ENCODE results near the gene ALDH1L1. TPM values are rescaled to one million over a fixed set of nuclear protein-coding genes. Genes with fewer than 3 reads are reported as not detected.

Gene ALDH1L1
- total RNA-seq, 1 experiment from 2014 or later: 0.41 TPM

DNA sequence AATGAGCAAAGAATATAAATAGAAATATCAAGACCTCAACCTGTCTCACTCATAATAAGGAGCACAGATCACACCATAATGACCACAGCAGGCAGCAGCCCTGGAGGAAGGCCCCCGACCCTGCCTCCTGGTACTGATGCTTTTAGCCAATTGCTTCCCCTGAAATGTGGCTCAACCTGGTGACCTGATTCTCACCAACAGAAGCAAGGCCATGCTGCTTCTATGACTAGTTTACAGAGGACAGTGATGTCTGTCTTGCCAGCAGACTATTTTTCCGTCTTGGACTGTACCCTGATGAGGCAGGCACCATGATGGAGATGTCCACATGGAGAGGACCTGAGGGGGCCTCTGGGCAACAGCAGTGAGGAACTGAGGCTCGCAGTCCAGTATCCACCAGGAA, 114.5 kb downstream of the ALDH1L1 start:
- no peaks in the 10 kb centered on the region for H3K27me3 ChIP-seq (replicated peaks; ENCODE audit: control insufficient read depth, insufficient read depth, low read length)
- TF ChIP-seq, protein P1, sequence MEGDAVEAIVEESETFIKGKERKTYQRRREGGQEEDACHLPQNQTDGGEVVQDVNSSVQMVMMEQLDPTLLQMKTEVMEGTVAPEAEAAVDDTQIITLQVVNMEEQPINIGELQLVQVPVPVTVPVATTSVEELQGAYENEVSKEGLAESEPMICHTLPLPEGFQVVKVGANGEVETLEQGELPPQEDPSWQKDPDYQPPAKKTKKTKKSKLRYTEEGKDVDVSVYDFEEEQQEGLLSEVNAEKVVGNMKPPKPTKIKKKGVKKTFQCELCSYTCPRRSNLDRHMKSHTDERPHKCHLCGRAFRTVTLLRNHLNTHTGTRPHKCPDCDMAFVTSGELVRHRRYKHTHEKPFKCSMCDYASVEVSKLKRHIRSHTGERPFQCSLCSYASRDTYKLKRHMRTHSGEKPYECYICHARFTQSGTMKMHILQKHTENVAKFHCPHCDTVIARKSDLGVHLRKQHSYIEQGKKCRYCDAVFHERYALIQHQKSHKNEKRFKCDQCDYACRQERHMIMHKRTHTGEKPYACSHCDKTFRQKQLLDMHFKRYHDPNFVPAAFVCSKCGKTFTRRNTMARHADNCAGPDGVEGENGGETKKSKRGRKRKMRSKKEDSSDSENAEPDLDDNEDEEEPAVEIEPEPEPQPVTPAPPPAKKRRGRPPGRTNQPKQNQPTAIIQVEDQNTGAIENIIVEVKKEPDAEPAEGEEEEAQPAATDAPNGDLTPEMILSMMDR (IDR thresholded peaks at IDR 0.05; ENCODE audit: insufficient read depth in 1 of 2, low read depth in 1 of 2, low read length in 1 of 2, severe bottlenecking in 1 of 2, unreplicated experiment in 1 of 2): no peak
- ChIA-PET POLR2A (no interaction called here), CTCF (no interaction called here)
- peaks cover 6% of the 10 kb centered on the region for H3K36me3 Mint-ChIP-seq (ENCODE audit: insufficient read depth, unreplicated experiment)
- peaks cover 2% of the 10 kb centered on the region for H3K36me3 ChIP-seq (ENCODE audit: control insufficient read depth, insufficient read depth, low read length)
- BruUV-seq (replicated peaks): no TSS peak
- no peak overlapping the region for H3K4me3 ChIP-seq (ENCODE audit: low read depth, low read length)
- H3K4me1 Mint-ChIP-seq (ENCODE audit: low read depth, unreplicated experiment): peaks cover 13% of the 10 kb centered on the region
- peaks cover 28% of the 10 kb centered on the region for H3K4me1 ChIP-seq
- H3K27me3 Mint-ChIP-seq (ENCODE audit: insufficient read depth, unreplicated experiment): no peaks in the 10 kb centered on the region
- DNase-seq: no peak
- H3K9me3 Mint-ChIP-seq (ENCODE audit: unreplicated experiment): peaks cover 8% of the 10 kb centered on the region
- intact Hi-C loops (cut with micrococcal nuclease; ENCODE audit: unreplicated experiment): no loop called here
- H3K4me3 Mint-ChIP-seq (ENCODE audit: unreplicated experiment): no peak overlapping the region
- peaks cover 11% of the 10 kb centered on the region for H3K9me3 ChIP-seq
- H3K27ac Mint-ChIP-seq (ENCODE audit: unreplicated experiment): peak overlapping the region; percentile 45

DNA sequence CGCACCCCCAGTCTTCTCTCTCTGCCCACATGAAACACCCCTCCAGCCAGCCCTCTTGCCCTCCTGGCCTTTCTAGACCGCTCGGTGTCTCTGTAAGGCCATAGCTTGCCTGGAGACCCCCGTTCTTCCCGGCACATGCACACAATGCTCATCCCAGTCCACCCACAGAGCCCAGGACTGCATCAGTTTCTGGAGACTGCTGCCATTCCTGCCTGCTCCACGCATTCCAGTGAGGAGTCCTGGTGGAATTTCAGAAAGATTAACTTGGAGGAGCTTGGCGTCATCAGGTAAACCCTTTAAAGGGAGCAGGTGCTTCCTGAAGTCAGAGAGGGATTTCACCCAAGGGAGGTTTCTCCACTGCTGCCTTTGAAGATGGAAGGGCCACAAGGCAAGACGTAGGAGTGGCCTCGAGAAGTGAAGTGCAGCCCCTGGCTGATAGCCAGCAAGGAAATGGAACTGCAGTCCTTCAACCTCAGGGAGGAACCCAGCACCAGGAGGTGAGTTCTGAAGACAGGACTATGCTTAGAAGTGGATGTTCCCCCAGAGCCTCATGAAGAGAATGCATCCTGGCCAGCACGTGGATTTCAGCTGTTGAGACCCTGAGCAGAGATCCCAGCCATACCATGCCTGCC, 115.6 kb downstream of the ALDH1L1 start:
- Mint-ChIP-seq H3K27ac (ENCODE audit: unreplicated experiment) (no peak overlapping the region), H3K27me3 (ENCODE audit: insufficient read depth, unreplicated experiment) (no peaks in the 10 kb centered on the region), H3K36me3 (ENCODE audit: insufficient read depth, unreplicated experiment) (peaks cover 6% of the 10 kb centered on the region), H3K9me3 (ENCODE audit: unreplicated experiment) (no peaks in the 10 kb centered on the region), H3K4me3 (ENCODE audit: unreplicated experiment) (no peak overlapping the region), H3K4me1 (ENCODE audit: low read depth, unreplicated experiment) (peaks cover 13% of the 10 kb centered on the region)
- CTCF ChIA-PET: no interaction called here
- intact Hi-C loops (cut with micrococcal nuclease; ENCODE audit: unreplicated experiment): no loop called here
- Histone ChIP-seq H3K4me3 (ENCODE audit: low read depth, low read length) (no peak overlapping the region), H3K4me1 (peaks cover 28% of the 10 kb centered on the region), H3K27me3 (replicated peaks; ENCODE audit: control insufficient read depth, insufficient read depth, low read length) (no peaks in the 10 kb centered on the region), H3K9me3 (peaks cover 11% of the 10 kb centered on the region), H3K36me3 (ENCODE audit: control insufficient read depth, insufficient read depth, low read length) (peaks cover 2% of the 10 kb centered on the region)
- TF ChIP-seq, protein P1 (IDR thresholded peaks at IDR 0.05; ENCODE audit: insufficient read depth in 1 of 2, low read depth in 1 of 2, low read length in 1 of 2, severe bottlenecking in 1 of 2, unreplicated experiment in 1 of 2): no peak
- no peak for DNase-seq
- POLR2A ChIA-PET: no interaction called here
- BruUV-seq (replicated peaks): no TSS peak

DNA sequence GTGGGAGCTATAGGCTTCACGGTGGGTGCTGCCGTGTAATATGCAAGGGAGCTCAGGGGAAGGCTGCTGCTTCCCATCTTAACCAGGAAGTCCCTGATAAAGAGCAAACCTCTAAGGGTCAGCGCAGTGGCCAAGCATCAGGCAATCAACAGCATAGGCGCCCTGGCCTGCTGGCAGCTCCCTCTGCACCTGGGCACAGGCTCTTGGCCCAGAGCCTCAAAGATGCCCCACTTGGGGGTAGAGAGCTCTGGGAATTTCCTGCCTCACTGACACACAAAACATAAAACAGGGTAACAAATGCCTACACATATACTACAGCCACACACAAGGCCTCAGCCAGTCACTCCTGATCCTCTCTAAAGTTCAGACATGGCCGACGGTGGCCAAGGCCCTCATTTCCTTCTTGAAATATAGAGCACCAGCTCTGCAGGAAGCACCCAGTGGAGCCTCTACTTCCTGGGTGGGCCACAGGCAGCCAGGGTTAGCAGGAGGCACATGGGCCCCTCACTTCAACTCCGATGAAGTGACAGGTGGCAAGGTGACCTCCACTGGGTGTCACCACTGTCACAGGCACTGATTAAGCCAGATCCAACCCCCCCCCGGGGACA, 116.9 kb downstream of the ALDH1L1 start:
- intact Hi-C loops (cut with micrococcal nuclease; ENCODE audit: unreplicated experiment): no loop called here
- peaks cover 11% of the 10 kb centered on the region for H3K9me3 ChIP-seq
- ChIA-PET POLR2A (no interaction called here), CTCF (no interaction called here)
- no peaks in the 10 kb centered on the region for H3K27me3 ChIP-seq (replicated peaks; ENCODE audit: control insufficient read depth, insufficient read depth, low read length)
- Mint-ChIP-seq H3K27me3 (ENCODE audit: insufficient read depth, unreplicated experiment) (no peaks in the 10 kb centered on the region), H3K4me3 (ENCODE audit: unreplicated experiment) (no peak overlapping the region), H3K27ac (ENCODE audit: unreplicated experiment) (no peak overlapping the region), H3K9me3 (ENCODE audit: unreplicated experiment) (no peaks in the 10 kb centered on the region), H3K36me3 (ENCODE audit: insufficient read depth, unreplicated experiment) (peaks cover 6% of the 10 kb centered on the region), H3K4me1 (ENCODE audit: low read depth, unreplicated experiment) (peaks cover 13% of the 10 kb centered on the region)
- H3K4me3 ChIP-seq (ENCODE audit: low read depth, low read length): no peak overlapping the region
- H3K36me3 ChIP-seq (ENCODE audit: control insufficient read depth, insufficient read depth, low read length): peaks cover 2% of the 10 kb centered on the region
- TF ChIP-seq, protein P1 (IDR thresholded peaks at IDR 0.05; ENCODE audit: insufficient read depth in 1 of 2, low read depth in 1 of 2, low read length in 1 of 2, severe bottlenecking in 1 of 2, unreplicated experiment in 1 of 2): no peak
- no peak for DNase-seq
- H3K4me1 ChIP-seq: peaks cover 28% of the 10 kb centered on the region
- no TSS peak for BruUV-seq (replicated peaks)

All from Caco-2 (cell line).